ENCODE measurements around the gene TAS2R50.

Gene TAS2R50

GRCh38 chr12:10968765-10969456 lies 17.8 kb downstream of the TAS2R50 start:
- DNase-seq (ENCODE audit: low read depth in 1 of 2, low spot score in 1 of 2): no peak
- Histone ChIP-seq H3K4me3 (replicated peaks; ENCODE audit: insufficient read depth, low read length) (no peak overlapping the region), H3K27me3 (ENCODE audit: insufficient read depth, poor library complexity, severe bottlenecking) (no peaks in the 10 kb centered on the region), H3K27ac (replicated peaks) (no peak overlapping the region)
- TF ChIP-seq SPI1 (IDR thresholded peaks at IDR 0.05; ENCODE audit: borderline replicate concordance, low read depth): no peak
- no peak for TF ChIP-seq REST (IDR thresholded peaks at IDR 0.05; ENCODE audit: insufficient replicate concordance, low read depth)
- no peak for TF ChIP-seq CTCF (IDR thresholded peaks at IDR 0.05; ENCODE audit: insufficient read depth, low read length)
- TF ChIP-seq GABPA (IDR thresholded peaks at IDR 0.05; ENCODE audit: low read depth): no peak
- no peak for TF ChIP-seq POLR2AphosphoS5 (IDR thresholded peaks at IDR 0.05; ENCODE audit: low read depth)

- TF ChIP-seq POLR2AphosphoS5 (IDR thresholded peaks at IDR 0.05; ENCODE audit: low read depth) (no peak), REST (IDR thresholded peaks at IDR 0.05; ENCODE audit: insufficient replicate concordance, low read depth) (no peak), CTCF (IDR thresholded peaks at IDR 0.05; ENCODE audit: insufficient read depth, low read length) (no peak), SPI1 (IDR thresholded peaks at IDR 0.05; ENCODE audit: borderline replicate concordance, low read depth) (no peak), GABPA (IDR thresholded peaks at IDR 0.05; ENCODE audit: low read depth) (no peak)
- H3K27me3 ChIP-seq (ENCODE audit: insufficient read depth, poor library complexity, severe bottlenecking): no peaks in the 10 kb centered on the region
- no peak overlapping the region for H3K27ac ChIP-seq (replicated peaks)
- DNase-seq (ENCODE audit: low read depth in 1 of 2, low spot score in 1 of 2): no peak
- H3K4me3 ChIP-seq (replicated peaks; ENCODE audit: insufficient read depth, low read length): no peak overlapping the region
Observed at GRCh38 chr12:10967409-10967808, 19.3 kb downstream of the TAS2R50 start.

GRCh38 chr12:10966314-10966713 lies 20.4 kb downstream of the TAS2R50 start:
- TF ChIP-seq GABPA (IDR thresholded peaks at IDR 0.05; ENCODE audit: low read depth) (no peak), REST (IDR thresholded peaks at IDR 0.05; ENCODE audit: insufficient replicate concordance, low read depth) (no peak), CTCF (IDR thresholded peaks at IDR 0.05; ENCODE audit: insufficient read depth, low read length) (no peak), SPI1 (IDR thresholded peaks at IDR 0.05; ENCODE audit: borderline replicate concordance, low read depth) (no peak), POLR2AphosphoS5 (IDR thresholded peaks at IDR 0.05; ENCODE audit: low read depth) (no peak)
- H3K4me3 ChIP-seq (replicated peaks; ENCODE audit: insufficient read depth, low read length): no peak overlapping the region
- no peak for DNase-seq (ENCODE audit: low read depth in 1 of 2, low spot score in 1 of 2)
- H3K27ac ChIP-seq (replicated peaks): no peak overlapping the region
- no peaks in the 10 kb centered on the region for H3K27me3 ChIP-seq (ENCODE audit: insufficient read depth, poor library complexity, severe bottlenecking)
